GM03348 (cell line): Measurements from ENCODE around the gene POLR2L.

ENCODE experiments used
- DNase-seq: peaks from one replicate; pipeline ENCODE4 v3.0.0; 2012; ENCODE audit warnings: low spot score

POLR2L gene

GRCh38 chr11:868802-869201 lies 26.5 kb upstream of the POLR2L start:
- no peak for DNase-seq

DNA sequence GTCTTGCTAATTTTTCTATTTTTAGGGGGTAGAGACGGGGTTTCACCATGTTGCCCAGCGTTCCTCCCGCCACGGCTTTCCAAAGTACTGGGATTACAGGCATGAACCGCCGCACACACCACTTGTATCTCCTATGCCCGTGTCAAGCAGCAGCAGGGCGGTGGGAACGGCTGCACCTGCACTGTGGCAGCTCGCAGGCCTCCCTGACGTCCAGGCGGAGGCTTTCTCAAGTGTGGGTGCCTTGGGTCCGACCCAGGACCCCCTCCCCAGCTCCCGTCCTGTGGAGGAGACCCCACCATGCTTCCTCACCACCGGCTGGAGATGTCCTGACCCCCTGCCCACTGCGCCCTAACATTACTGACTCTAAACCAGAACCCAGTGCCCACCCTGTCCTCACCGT lies 26.1 kb upstream of the POLR2L start:
- no peak for DNase-seq

DNA sequence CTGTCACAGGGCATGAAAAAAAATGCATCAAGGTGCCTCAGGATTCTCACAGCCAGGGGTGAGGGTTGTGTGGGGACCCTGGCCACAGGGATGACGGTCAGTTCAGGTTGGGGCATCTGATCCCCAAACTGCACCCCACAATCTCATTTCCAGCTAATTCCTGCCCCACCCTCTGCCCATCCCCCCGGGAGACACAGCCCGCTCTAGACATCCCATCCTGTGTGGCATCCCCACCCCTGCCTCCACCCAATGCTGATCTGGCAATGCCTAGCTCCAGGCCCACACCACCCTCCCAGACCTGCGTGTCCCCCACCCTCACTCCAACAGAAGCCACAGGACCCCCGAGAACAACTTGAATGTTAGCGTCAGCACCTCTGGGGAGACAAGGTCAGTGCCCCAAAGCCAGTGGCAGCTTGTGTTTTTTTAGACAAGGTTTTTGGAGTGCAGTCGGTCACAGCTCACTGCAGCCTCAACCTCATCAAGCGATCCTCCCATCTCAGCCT lies 25.6 kb upstream of the POLR2L start:
- no peak for DNase-seq

- no peak for DNase-seq
These were observed 24.2 kb upstream of the POLR2L start for GRCh38 chr11:866481-866880.

- DNase-seq: no peak
These were observed 23.4 kb upstream of the POLR2L start for GRCh38 chr11:865462-866430.

GRCh38 chr11:864898-865297 lies 22.6 kb upstream of the POLR2L start:
- no peak for DNase-seq

- DNase-seq: no peak
These were observed 21.8 kb upstream of the POLR2L start for GRCh38 chr11:863910-864827.

GRCh38 chr11:863023-863909 lies 20.9 kb upstream of the POLR2L start:
- no peak for DNase-seq

GRCh38 chr11:862696-863022 lies 20.3 kb upstream of the POLR2L start:
- no peak for DNase-seq

- DNase-seq: no peak
These were observed 19.8 kb upstream of the POLR2L start for GRCh38 chr11:862081-862661.

DNA sequence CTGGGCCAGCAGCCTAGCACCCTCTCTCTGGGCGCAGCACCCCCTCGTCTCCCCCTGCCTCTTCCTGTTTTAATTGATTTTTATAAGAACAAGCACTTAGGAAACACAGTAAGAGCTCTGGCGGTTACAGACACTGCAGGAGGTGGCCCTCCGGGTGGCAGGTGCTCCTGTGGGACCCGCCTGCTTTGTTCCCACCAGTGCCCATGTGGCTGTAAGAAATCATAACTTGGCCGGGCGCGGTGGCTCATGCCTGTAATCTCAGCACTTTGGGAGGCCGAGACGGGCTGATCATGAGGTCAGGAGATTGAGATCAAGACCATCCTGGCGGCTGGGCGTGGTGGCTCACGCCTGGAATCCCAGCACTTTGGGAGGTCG lies 18.8 kb upstream of the POLR2L start:
- no peak for DNase-seq

DNA sequence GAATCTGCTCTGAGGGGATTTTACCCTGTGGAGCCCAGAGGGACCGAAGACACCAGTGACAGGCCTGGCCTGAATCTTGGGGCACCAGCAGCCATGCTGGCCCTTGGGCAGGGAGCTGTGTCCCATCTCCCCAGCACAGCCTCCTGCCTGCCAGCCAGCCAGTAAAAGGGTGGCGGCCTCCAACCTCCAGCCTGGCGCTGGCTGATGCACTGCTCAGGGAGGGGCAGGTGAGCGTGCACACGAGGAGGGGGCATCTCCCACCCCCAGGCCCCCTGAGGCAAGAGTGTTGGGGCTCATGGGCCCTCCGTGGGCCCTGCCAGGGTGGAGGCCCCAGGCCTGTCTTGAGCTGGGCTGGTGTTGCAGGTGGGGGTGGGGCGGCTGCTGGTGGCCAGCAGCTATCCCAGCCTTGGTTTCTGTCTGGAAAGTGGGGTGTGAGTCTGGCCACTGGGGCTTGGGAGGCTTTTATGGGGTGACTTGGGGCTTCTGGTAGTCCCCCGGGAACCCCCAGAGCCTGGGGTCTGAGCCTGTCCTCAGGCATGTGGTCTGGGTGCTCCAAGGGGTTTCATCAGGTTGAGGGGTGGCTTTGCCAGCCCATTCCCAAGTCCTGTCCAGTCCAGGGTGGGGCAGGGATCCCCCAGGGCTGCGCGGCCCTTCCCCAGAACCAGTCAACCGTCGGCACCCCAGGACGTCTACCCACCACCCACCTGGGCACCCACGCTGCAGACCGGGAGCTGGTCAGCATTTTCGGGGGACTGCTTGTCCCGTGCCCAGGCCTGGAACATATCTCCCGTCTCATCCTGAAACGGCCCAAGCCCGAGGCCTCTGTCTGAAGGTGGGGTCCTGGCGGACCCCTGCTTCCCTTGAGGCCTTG lies 18.1 kb upstream of the POLR2L start:
- DNase-seq: no peak

DNA sequence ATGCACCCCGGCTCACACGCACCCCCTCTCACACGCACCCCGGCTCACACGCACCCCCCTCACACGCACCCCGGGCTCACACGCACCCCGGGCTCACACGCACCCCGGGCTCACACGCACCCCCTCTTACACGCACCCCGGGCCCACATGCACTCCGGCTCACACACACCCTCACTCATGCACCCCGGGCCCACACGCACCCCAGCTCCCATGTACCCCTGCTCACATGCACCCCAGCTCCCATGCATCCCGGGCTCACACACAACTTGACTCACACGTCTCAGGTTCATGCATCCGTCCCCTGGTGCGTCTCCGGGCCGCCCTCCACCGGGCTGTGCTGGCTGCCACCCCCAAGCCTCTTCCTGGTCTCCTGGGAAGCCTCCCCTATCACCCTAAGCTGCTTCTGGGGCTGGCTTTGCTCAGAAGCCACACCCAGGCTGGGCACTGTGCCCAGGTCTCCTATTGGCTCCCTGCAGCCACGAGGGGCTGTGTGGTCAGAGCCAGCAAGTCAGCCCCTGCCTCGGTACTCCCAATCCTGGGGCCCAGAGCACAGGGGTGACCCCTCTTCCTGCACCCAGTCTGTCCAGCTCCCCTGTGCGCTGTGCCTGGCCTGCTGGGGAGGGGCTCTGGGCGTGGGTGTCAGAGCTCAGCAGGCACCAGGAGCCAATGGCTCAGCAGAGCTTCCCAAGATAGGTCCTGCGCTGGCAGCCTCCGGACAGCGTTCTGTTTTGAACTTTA lies 17.2 kb upstream of the POLR2L start:
- DNase-seq: peak; percentile 91

GRCh38 chr11:858762-859339 lies 16.5 kb upstream of the POLR2L start:
- no peak for DNase-seq

DNA sequence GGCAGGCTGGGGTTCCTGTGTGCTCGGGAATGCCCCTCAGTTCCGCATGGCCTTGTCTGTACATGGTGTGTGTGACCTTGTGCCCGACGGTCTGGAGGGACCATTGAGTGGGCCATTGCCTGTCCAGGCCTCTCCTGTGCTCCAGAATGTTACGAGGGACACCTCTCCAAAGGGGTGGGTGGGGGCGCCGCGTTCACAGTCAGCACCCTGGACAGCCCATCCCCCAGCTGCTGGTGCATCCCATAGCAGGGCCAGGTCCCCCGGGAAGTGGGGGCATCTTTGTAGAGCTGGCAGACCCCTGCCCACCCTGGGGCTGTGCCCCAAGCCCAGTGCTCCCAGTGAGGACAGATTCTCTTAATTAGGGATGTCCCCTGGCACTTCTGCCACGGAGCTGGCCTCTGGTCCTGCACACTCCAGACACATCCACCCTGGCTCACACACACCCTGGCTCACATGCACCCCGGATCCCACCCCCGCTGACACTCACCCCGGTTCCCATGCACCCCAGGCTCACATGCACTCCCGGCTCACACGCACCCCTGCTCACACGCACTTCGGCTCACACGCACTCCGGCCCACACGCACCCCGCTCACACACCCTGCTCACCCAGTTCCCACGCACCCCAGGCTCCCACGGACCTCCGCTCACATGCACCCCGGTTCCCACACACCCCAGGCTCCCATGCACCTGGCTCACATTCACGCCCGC lies 15.9 kb upstream of the POLR2L start:
- no peak for DNase-seq

- DNase-seq: no peak
These were observed 14.1 kb upstream of the POLR2L start for GRCh38 chr11:856397-856796.

GRCh38 chr11:855796-856195 lies 13.5 kb upstream of the POLR2L start:
- DNase-seq: no peak

DNA sequence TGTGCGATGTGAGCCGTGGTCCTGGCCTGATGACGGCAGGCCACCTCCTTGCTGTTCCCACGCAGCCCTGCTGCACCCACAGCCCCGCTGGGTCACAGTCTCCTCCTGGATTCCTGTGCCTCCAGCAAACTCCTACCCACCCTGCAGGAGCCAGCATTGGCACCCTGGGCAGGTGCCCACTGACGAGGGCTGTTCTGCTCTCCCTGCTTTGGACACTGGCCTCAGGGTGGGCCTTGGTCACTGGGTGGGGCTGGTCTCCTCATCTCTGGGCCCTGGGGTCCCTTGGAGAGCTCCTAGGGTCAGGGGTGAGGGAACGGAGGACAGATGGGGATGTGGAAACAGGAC lies 13.0 kb upstream of the POLR2L start:
- no peak for DNase-seq
